Lower lobe of right lung (tissue), 2 donors: ENCODE results near the gene GUCY2D. TPM values are rescaled to one million over a fixed set of nuclear protein-coding genes. Genes with fewer than 3 reads are reported as not detected.
A peak's percentile ranks its signal among the peaks of the same experiment; 100 is the strongest.

Experiments used
- ATAC-seq, 2 donors: fragments of 200-7000 bp; cut with Tn5 transposase; one replicate each; pipeline ENCODE4 v1.9.1; 2020 to 2022; ENCODE audit warnings: mild to moderate bottlenecking in 2 of 2, moderate library complexity in 2 of 2
- DNase-seq: peaks from one replicate; pipeline ENCODE4 v3.0.0-alpha.2; 2020
- H3K27ac ChIP-seq: fragments of 200-600 bp; one replicate; pipeline ENCODE4 v1.8.0; 2022
- H3K27me3 ChIP-seq: fragments of 200-600 bp; one replicate; pipeline ENCODE4 v1.8.0; 2022; ENCODE audit warnings: low read depth
- H3K36me3 ChIP-seq: fragments of 200-600 bp; one replicate; pipeline ENCODE4 v1.8.0; 2022; ENCODE audit warnings: mild to moderate bottlenecking
- H3K4me1 ChIP-seq: fragments of 200-600 bp; one replicate; pipeline ENCODE4 v1.8.0; 2022
- H3K4me3 ChIP-seq: fragments of 200-600 bp; one replicate; pipeline ENCODE4 v1.8.0; 2022; ENCODE audit warnings: mild to moderate bottlenecking
- H3K9me3 ChIP-seq: fragments of 200-600 bp; one replicate; pipeline ENCODE4 v1.8.0; 2022
- CTCF ChIP-seq: fragments of 200-600 bp; IDR thresholded peaks from one replicate; pipeline ENCODE4 v1.8.0; 2022; ENCODE audit warnings: antibody characterized with exemption, mild to moderate bottlenecking
- intact Hi-C: fragments of 100-400 bp; cut with DNase I; formaldehyde crosslinking; loops from one replicate; pipeline ENCODE4 v1.11.0; 2022
- total RNA-seq: library from RNA; stranded (reverse); fragmentation: NEBNext Ultra II Directional; extraction: Animal tissue kit (Norgen Biotek cat#: 25700); gene quantifications from one replicate; pipeline ENCODE4 v1.2.1, GENCODE V29; 2021
- donor health status: DM: no; HTN: yes; CAD: no; lungs with severe emphysema.

Gene GUCY2D
- total RNA-seq, 1 donor from 2014 or later, result 3.1 TPM

- TF ChIP-seq CTCF, result no peak
- ATAC-seq, result no peak
Measured at GRCh38 chr17:7987112-7987893, 15.1 kb upstream of the GUCY2D start.

GRCh38 chr17:7988750-7989178 lies 13.7 kb upstream of the GUCY2D start:
- Histone ChIP-seq H3K9me3 (no peaks in the 10 kb centered on the region), H3K4me3 (no peak overlapping the region), H3K27ac (no peak overlapping the region), H3K36me3 (no peaks in the 10 kb centered on the region), H3K27me3 (no peaks in the 10 kb centered on the region), H3K4me1 (peaks cover 15% of the 10 kb centered on the region)
- intact Hi-C loops, result no loop called here
- DNase-seq (no peak), ATAC-seq (peak; percentile 74)
- TF ChIP-seq CTCF, result peak; percentile 76

More at GRCh38 chr17:7987112-7987893, 15.1 kb upstream of the GUCY2D start:
- peaks cover 15% of the 10 kb centered on the region for H3K4me1 ChIP-seq
- H3K27me3 ChIP-seq, result no peaks in the 10 kb centered on the region
- no peak for DNase-seq
- H3K4me3 ChIP-seq, result no peak overlapping the region
- no peak overlapping the region for H3K27ac ChIP-seq
- no peaks in the 10 kb centered on the region for H3K9me3 ChIP-seq
- H3K36me3 ChIP-seq, result no peaks in the 10 kb centered on the region
- intact Hi-C loops, result no loop called here

GRCh38 chr17:7989781-7990655 lies 12.4 kb upstream of the GUCY2D start:
- peaks cover 15% of the 10 kb centered on the region for H3K4me1 ChIP-seq
- peak overlapping the region; percentile 74 for H3K4me3 ChIP-seq
- intact Hi-C loops, result no loop called here
- H3K27me3 ChIP-seq, result no peaks in the 10 kb centered on the region
- H3K9me3 ChIP-seq, result no peaks in the 10 kb centered on the region
- peak; percentile 97 for TF ChIP-seq CTCF
- H3K36me3 ChIP-seq, result no peaks in the 10 kb centered on the region
- H3K27ac ChIP-seq, result peak overlapping the region; percentile 76
- ATAC-seq (peak; percentile 90 to 94), DNase-seq (peak; percentile 91)

DNA sequence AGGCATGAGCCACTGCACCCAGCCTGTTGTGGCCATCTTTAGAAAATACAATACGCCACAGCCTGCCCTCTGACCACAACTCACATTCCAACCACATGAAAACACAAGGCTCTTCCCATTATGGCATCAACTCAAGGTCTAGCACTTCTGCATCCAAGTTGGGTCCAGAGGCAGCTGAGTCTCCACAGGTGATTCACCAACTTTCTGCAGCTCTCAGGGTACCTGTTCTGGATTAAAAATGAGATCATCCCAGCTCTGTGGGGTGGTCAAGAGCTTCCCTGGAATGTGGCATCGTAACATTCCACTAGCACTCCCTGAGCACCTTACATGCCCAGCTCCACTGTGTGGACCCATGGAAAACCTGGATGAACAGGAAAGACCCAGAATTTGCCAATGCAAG lies 9.9 kb upstream of the GUCY2D start:
- intact Hi-C loops, result no loop called here
- TF ChIP-seq CTCF, result no peak
- no peak for DNase-seq
- no peak overlapping the region for H3K27ac ChIP-seq
- peaks cover 15% of the 10 kb centered on the region for H3K4me1 ChIP-seq
- H3K27me3 ChIP-seq, result no peaks in the 10 kb centered on the region
- no peak overlapping the region for H3K4me3 ChIP-seq
- no peaks in the 10 kb centered on the region for H3K9me3 ChIP-seq
- H3K36me3 ChIP-seq, result no peaks in the 10 kb centered on the region
- ATAC-seq, result peak; percentile 30 to 61

GRCh38 chr17:7992924-7993323 lies 9.5 kb upstream of the GUCY2D start:
- intact Hi-C loops, result no loop called here
- H3K4me3 ChIP-seq, result no peak overlapping the region
- TF ChIP-seq CTCF, result no peak
- ATAC-seq (no peak), DNase-seq (no peak)
- H3K36me3 ChIP-seq, result no peaks in the 10 kb centered on the region
- H3K27ac ChIP-seq, result no peak overlapping the region
- H3K9me3 ChIP-seq, result no peaks in the 10 kb centered on the region
- no peaks in the 10 kb centered on the region for H3K27me3 ChIP-seq
- H3K4me1 ChIP-seq, result peaks cover 15% of the 10 kb centered on the region
